ENCODE results near the gene YAP1.

The YAP1 gene

GRCh38 chr11:102186551-102187191 is 76.4 kb downstream of the YAP1 start:
- CTCF ChIA-PET = no interaction called here
- DNase-seq (ENCODE audit: extremely low spot score) = no peak
- TF ChIP-seq SUZ12 (IDR thresholded peaks at IDR 0.05) = no peak
- TF ChIP-seq LEF1 (IDR thresholded peaks at IDR 0.05; ENCODE audit: borderline replicate concordance) = no peak
- no peak for TF ChIP-seq PKNOX1 (IDR thresholded peaks at IDR 0.05)
- no peak for TF ChIP-seq FOXM1 (IDR thresholded peaks at IDR 0.05; ENCODE audit: borderline replicate concordance)
- TF ChIP-seq NFRKB (IDR thresholded peaks at IDR 0.05) = no peak
- TF ChIP-seq SP1 (IDR thresholded peaks at IDR 0.05) = no peak
- TF ChIP-seq FOXK2 (IDR thresholded peaks at IDR 0.05) = no peak
- no peak for TF ChIP-seq FOXA1 (IDR thresholded peaks at IDR 0.05)
- no peak for TF ChIP-seq ZNF384 (IDR thresholded peaks at IDR 0.05)
- TF ChIP-seq CTBP1 (IDR thresholded peaks at IDR 0.05; ENCODE audit: borderline replicate concordance) = no peak
- no peak for TF ChIP-seq ARNT (IDR thresholded peaks at IDR 0.05)
- TF ChIP-seq ELF4 (IDR thresholded peaks at IDR 0.05) = no peak
- no peak for TF ChIP-seq L3MBTL2 (conservative IDR thresholded peaks at IDR 0.05)
- TF ChIP-seq BHLHE40 (IDR thresholded peaks at IDR 0.05; ENCODE audit: borderline replicate concordance) = no peak
- TF ChIP-seq HDGF (IDR thresholded peaks at IDR 0.05; ENCODE audit: borderline replicate concordance) = no peak
- POLR2A ChIA-PET = no interaction called here

- POLR2A ChIA-PET = interaction anchor here (0.8 kb wide), 1 partner anchor 92 kb away, joined by 3 read pairs; no protein-coding TSS in a partner anchor
- no peak for TF ChIP-seq FOXA1 (IDR thresholded peaks at IDR 0.05)
- DNase-seq (ENCODE audit: extremely low spot score) = no peak
- CTCF ChIA-PET = interaction anchor here (0.6 kb wide), 1 partner anchor 155 kb away, joined by 3 read pairs; no protein-coding TSS in a partner anchor
Observed at GRCh38 chr11:102187416-102188151, 77.3 kb downstream of the YAP1 start.

GRCh38 chr11:102188488-102188887 is 78.2 kb downstream of the YAP1 start:
- ChIA-PET POLR2A (no interaction called here), CTCF (no interaction called here)
- TF ChIP-seq NFRKB (IDR thresholded peaks at IDR 0.05) (no peak), ARNT (IDR thresholded peaks at IDR 0.05) (no peak), LEF1 (IDR thresholded peaks at IDR 0.05; ENCODE audit: borderline replicate concordance) (no peak), ZNF384 (IDR thresholded peaks at IDR 0.05) (no peak), FOXA1 (IDR thresholded peaks at IDR 0.05) (no peak), FOXM1 (IDR thresholded peaks at IDR 0.05; ENCODE audit: borderline replicate concordance) (no peak), TARDBP (IDR thresholded peaks at IDR 0.05) (no peak), FOXK2 (IDR thresholded peaks at IDR 0.05) (no peak), L3MBTL2 (conservative IDR thresholded peaks at IDR 0.05) (no peak), ELF4 (IDR thresholded peaks at IDR 0.05) (no peak), PKNOX1 (IDR thresholded peaks at IDR 0.05) (no peak), CTBP1 (IDR thresholded peaks at IDR 0.05; ENCODE audit: borderline replicate concordance) (no peak), HDGF (IDR thresholded peaks at IDR 0.05; ENCODE audit: borderline replicate concordance) (no peak), SP1 (IDR thresholded peaks at IDR 0.05) (no peak), BHLHE40 (IDR thresholded peaks at IDR 0.05; ENCODE audit: borderline replicate concordance) (no peak), SUZ12 (IDR thresholded peaks at IDR 0.05) (no peak)
- no peak for DNase-seq (ENCODE audit: extremely low spot score)

- CTCF ChIA-PET = no interaction called here
- POLR2A ChIA-PET = no interaction called here
- TF ChIP-seq TARDBP (IDR thresholded peaks at IDR 0.05) (no peak), FOXA1 (IDR thresholded peaks at IDR 0.05) (no peak), ARNT (IDR thresholded peaks at IDR 0.05) (no peak), CTBP1 (IDR thresholded peaks at IDR 0.05; ENCODE audit: borderline replicate concordance) (no peak), LEF1 (IDR thresholded peaks at IDR 0.05; ENCODE audit: borderline replicate concordance) (no peak), FOXM1 (IDR thresholded peaks at IDR 0.05; ENCODE audit: borderline replicate concordance) (no peak), ZNF384 (IDR thresholded peaks at IDR 0.05) (no peak), NFRKB (IDR thresholded peaks at IDR 0.05) (no peak), L3MBTL2 (conservative IDR thresholded peaks at IDR 0.05) (no peak), FOXK2 (IDR thresholded peaks at IDR 0.05) (no peak), BHLHE40 (IDR thresholded peaks at IDR 0.05; ENCODE audit: borderline replicate concordance) (no peak), SUZ12 (IDR thresholded peaks at IDR 0.05) (no peak), ELF4 (IDR thresholded peaks at IDR 0.05) (no peak), HDGF (IDR thresholded peaks at IDR 0.05; ENCODE audit: borderline replicate concordance) (no peak), SP1 (IDR thresholded peaks at IDR 0.05) (no peak), PKNOX1 (IDR thresholded peaks at IDR 0.05) (no peak)
- no peak for DNase-seq (ENCODE audit: extremely low spot score)
Observed at GRCh38 chr11:102191832-102192231, 81.6 kb downstream of the YAP1 start.

GRCh38 chr11:102192349-102193066 is 82.3 kb downstream of the YAP1 start:
- no peak for DNase-seq (ENCODE audit: extremely low spot score)
- POLR2A ChIA-PET = no interaction called here
- CTCF ChIA-PET = no interaction called here
- TF ChIP-seq ZNF384 (IDR thresholded peaks at IDR 0.05) (no peak), LEF1 (IDR thresholded peaks at IDR 0.05; ENCODE audit: borderline replicate concordance) (no peak), SUZ12 (IDR thresholded peaks at IDR 0.05) (no peak), TARDBP (IDR thresholded peaks at IDR 0.05) (no peak)
